Measurements from ENCODE around the gene RABGAP1L.

Gene RABGAP1L

DNA sequence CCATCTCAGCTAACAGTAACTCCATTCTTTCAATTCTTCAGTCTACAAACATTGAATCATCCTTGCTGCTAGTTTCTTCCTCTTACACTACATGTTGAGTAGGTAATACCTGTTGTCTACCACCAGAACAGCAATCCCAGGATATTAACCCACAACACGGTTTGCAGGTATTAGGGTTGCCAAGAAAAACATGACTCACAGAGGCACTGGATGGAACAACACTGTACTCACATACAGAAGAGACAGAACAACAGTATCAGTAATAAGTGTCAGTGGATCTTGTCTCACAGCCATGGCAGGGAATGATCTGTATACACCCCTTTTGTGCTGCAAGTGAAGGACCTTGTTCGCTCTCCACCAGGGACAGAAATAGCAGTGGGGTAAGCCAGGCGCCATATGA, 500.5 kb downstream of the RABGAP1L start:
- ChIA-PET POLR2A (no interaction called here), CTCF (no interaction called here)
- TF ChIP-seq, protein P1, sequence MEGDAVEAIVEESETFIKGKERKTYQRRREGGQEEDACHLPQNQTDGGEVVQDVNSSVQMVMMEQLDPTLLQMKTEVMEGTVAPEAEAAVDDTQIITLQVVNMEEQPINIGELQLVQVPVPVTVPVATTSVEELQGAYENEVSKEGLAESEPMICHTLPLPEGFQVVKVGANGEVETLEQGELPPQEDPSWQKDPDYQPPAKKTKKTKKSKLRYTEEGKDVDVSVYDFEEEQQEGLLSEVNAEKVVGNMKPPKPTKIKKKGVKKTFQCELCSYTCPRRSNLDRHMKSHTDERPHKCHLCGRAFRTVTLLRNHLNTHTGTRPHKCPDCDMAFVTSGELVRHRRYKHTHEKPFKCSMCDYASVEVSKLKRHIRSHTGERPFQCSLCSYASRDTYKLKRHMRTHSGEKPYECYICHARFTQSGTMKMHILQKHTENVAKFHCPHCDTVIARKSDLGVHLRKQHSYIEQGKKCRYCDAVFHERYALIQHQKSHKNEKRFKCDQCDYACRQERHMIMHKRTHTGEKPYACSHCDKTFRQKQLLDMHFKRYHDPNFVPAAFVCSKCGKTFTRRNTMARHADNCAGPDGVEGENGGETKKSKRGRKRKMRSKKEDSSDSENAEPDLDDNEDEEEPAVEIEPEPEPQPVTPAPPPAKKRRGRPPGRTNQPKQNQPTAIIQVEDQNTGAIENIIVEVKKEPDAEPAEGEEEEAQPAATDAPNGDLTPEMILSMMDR (IDR thresholded peaks at IDR 0.05; ENCODE audit: insufficient read depth, low read length, missing control alignments) = no peak
- peak; percentile 9 for DNase-seq (ENCODE audit: low read depth, low spot score)
- H3K4me3 ChIP-seq (ENCODE audit: low read depth, low read length) = no peak overlapping the region

DNA sequence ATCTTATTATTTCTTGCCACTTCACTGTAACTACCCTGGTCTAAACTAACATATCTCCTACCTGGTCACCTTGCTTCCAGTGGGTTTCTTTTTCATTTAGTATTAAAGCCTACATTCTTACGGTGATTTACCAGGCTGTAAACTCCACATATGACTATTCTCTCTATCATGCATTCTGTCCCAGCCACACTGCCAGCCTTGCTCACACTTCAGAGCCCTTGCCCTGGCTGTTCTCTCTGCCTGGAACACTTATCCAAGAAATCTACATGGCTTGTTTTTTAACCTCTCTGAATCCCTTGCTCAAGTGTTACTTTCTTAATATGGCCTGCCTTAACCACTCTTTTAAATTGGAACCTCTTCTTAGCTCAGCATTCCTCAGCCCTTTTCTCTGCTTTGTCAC, 501.2 kb downstream of the RABGAP1L start:
- ChIA-PET POLR2A (no interaction called here), CTCF (no interaction called here)
- DNase-seq (ENCODE audit: low read depth, low spot score) = no peak
- H3K4me3 ChIP-seq (ENCODE audit: low read depth, low read length) = no peak overlapping the region
- TF ChIP-seq, protein P1 (IDR thresholded peaks at IDR 0.05; ENCODE audit: insufficient read depth, low read length, missing control alignments) = no peak

DNA sequence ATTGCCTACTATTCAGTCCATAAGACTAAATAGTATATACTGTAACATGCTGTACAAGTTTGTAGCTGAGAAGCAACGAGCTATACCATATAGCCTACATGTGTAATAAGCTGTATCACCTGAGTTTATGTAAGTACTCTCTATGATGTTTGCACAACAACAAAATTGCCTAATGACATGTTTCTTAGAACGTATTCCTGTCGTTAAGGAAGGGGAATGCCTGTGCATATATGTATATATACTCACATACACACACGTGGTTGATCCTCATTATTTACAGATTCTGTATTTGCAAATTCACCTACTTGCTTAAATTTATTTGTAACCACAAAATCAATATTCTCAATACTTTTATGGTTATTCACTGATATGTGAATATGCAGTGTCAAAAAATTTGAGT, 504.0 kb downstream of the RABGAP1L start:
- DNase-seq (ENCODE audit: low read depth, low spot score) = no peak
- CTCF ChIA-PET = no interaction called here
- no peak overlapping the region for H3K4me3 ChIP-seq (ENCODE audit: low read depth, low read length)
- TF ChIP-seq, protein P1 (IDR thresholded peaks at IDR 0.05; ENCODE audit: insufficient read depth, low read length, missing control alignments) = no peak
- POLR2A ChIA-PET = no interaction called here

DNA sequence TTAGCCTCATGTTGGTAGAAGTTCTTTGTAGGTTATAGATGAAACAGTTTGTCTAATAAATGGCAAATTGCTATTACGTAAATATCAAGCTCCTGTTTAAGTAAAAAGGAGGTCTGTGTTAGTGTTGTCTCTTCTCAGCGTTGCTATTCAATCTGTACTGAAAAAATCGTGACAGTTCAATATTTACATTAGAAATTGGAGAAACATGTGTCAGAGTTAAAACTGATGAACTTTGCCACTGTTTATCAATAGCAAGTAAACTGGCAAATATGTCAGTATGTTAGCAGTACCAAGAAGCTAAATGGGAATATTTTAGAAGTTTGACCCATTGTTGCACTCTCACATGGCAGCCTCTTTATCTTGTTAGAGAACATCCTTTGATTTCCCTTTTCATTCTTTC, 506.9 kb downstream of the RABGAP1L start:
- ChIA-PET POLR2A (no interaction called here), CTCF (no interaction called here)
- DNase-seq (ENCODE audit: low read depth, low spot score) = no peak
- no peak overlapping the region for H3K4me3 ChIP-seq (ENCODE audit: low read depth, low read length)
- TF ChIP-seq, protein P1 (IDR thresholded peaks at IDR 0.05; ENCODE audit: insufficient read depth, low read length, missing control alignments) = no peak

DNA sequence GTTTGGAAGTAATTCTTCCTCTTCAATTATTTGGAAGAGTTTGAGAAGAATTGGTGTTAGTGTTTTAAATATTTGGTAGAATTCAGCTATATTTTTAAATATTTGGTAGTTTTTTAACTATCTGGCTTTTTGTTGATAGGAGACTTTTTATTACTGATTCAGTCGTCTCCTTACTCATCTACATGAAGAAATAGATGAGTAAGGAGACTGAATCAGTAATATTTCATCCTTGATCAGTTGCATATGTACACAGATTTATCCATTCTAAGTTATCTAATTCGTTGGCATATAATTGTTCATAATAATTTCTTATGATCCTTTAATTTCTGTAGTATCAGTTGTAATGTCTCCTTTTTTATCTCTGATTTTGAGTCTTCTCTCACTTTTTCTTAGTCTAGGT, 512.5 kb downstream of the RABGAP1L start:
- POLR2A ChIA-PET = no interaction called here
- DNase-seq (ENCODE audit: low read depth, low spot score) = no peak
- CTCF ChIA-PET = no interaction called here
- TF ChIP-seq, protein P1 (IDR thresholded peaks at IDR 0.05; ENCODE audit: insufficient read depth, low read length, missing control alignments) = no peak
- H3K4me3 ChIP-seq (ENCODE audit: low read depth, low read length) = no peak overlapping the region

DNA sequence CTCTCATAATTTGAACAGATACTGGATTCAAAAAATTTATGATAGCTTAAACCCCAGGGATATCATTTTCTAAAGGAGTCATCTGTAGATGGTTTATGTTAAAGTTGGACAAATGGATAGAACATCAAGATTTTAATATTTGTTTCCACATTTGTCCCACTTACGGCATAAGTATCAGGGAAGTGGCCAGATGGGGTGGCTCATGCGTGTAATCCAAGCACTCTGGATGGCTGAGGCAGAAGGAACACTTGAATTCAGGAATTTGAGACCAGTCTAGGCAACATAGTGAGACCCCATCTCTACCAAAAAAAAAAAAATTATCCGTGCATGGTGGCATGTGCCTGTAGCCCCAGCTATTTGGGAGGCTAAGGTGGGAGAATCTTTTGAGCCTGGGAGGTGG, 517.5 kb downstream of the RABGAP1L start:
- TF ChIP-seq, protein P1 (IDR thresholded peaks at IDR 0.05; ENCODE audit: insufficient read depth, low read length, missing control alignments) = no peak
- ChIA-PET CTCF (interaction anchor here (1.6 kb wide), 1 partner anchor 413 kb away, joined by 4 read pairs; no protein-coding TSS in a partner anchor), POLR2A (no interaction called here)

More for the DNA sequence above, 517.5 kb downstream of the RABGAP1L start:
- no peak overlapping the region for H3K4me3 ChIP-seq (ENCODE audit: low read depth, low read length)
- DNase-seq (ENCODE audit: low read depth, low spot score) = no peak
